Measurements from ENCODE around the gene APOL4.

DNA sequence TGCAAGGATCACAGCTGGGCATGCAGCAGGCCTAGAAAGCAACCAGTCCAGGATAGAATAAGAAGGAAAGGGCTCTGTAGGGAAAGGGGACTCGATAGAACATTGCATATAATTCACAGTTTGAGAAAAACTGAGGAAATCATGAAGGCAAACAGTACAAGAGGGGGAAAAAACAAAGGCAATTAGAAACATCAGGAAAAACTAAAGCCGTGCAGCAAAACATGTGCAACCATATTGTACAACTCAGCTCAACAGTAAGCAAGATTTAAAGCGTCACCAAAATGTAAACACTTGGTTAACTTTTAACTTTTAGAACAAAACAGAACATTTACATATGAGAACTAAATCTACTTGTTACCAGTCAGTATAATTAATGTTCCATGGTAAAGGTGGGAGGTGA lies 49.5 kb downstream of the APOL4 start:
- TF ChIP-seq, protein P1, sequence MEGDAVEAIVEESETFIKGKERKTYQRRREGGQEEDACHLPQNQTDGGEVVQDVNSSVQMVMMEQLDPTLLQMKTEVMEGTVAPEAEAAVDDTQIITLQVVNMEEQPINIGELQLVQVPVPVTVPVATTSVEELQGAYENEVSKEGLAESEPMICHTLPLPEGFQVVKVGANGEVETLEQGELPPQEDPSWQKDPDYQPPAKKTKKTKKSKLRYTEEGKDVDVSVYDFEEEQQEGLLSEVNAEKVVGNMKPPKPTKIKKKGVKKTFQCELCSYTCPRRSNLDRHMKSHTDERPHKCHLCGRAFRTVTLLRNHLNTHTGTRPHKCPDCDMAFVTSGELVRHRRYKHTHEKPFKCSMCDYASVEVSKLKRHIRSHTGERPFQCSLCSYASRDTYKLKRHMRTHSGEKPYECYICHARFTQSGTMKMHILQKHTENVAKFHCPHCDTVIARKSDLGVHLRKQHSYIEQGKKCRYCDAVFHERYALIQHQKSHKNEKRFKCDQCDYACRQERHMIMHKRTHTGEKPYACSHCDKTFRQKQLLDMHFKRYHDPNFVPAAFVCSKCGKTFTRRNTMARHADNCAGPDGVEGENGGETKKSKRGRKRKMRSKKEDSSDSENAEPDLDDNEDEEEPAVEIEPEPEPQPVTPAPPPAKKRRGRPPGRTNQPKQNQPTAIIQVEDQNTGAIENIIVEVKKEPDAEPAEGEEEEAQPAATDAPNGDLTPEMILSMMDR (IDR thresholded peaks at IDR 0.05), result no peak
- TF ChIP-seq POLR2A (IDR thresholded peaks at IDR 0.05), result no peak
